GM18870 (cell line): ENCODE measurements around the gene MTUS2.
"Not testable (repeated sequence)": the region's sequence is repeated elsewhere in the genome, so short reads cannot be mapped to it uniquely, and the experiment has no call there.

Source experiments
- ATAC-seq: cut with Tn5 transposase; IDR thresholded peaks from one replicate; pipeline ENCODE4 v1.9.1; 2021; ENCODE audit warnings: moderate library complexity; ENCODE audit not compliant: unreplicated experiment

The MTUS2 gene

GRCh38 chr13:29382021-29382420 is 561.9 kb downstream of the MTUS2 start:
- no peak for ATAC-seq

GRCh38 chr13:29383476-29383875 is 563.3 kb downstream of the MTUS2 start:
- no peak for ATAC-seq

- no peak for ATAC-seq
These were observed 564.3 kb downstream of the MTUS2 start for GRCh38 chr13:29384466-29384865.

- ATAC-seq = no peak
These were observed 564.7 kb downstream of the MTUS2 start for GRCh38 chr13:29384871-29385270.

- ATAC-seq = no peak
These were observed 566.1 kb downstream of the MTUS2 start for GRCh38 chr13:29386246-29386645.

- ATAC-seq = not testable (repeated sequence)
These were observed 570.5 kb downstream of the MTUS2 start for GRCh38 chr13:29390598-29390997.

GRCh38 chr13:29396446-29396845 is 576.3 kb downstream of the MTUS2 start:
- no peak for ATAC-seq

- ATAC-seq = no peak
These were observed 577.1 kb downstream of the MTUS2 start for GRCh38 chr13:29397265-29397664.

GRCh38 chr13:29402166-29402636 is 582.1 kb downstream of the MTUS2 start:
- no peak for ATAC-seq

- no peak for ATAC-seq
These were observed 585.3 kb downstream of the MTUS2 start for GRCh38 chr13:29405401-29405800.

- no peak for ATAC-seq
These were observed 591.3 kb downstream of the MTUS2 start for GRCh38 chr13:29411481-29411880.

GRCh38 chr13:29418026-29418425 is 597.9 kb downstream of the MTUS2 start:
- no peak for ATAC-seq

GRCh38 chr13:29421118-29421517 is 601.0 kb downstream of the MTUS2 start:
- ATAC-seq = no peak

- no peak for ATAC-seq
These were observed 601.9 kb downstream of the MTUS2 start for GRCh38 chr13:29422015-29422414.

- ATAC-seq = no peak
These were observed 602.9 kb downstream of the MTUS2 start for GRCh38 chr13:29423050-29423449.

GRCh38 chr13:29427937-29428309 is 607.8 kb downstream of the MTUS2 start:
- ATAC-seq = no peak

GRCh38 chr13:29428310-29429181 is 608.4 kb downstream of the MTUS2 start:
- ATAC-seq = no peak

- ATAC-seq = no peak
These were observed 609.3 kb downstream of the MTUS2 start for GRCh38 chr13:29429286-29429900.

- ATAC-seq = no peak
These were observed 614.2 kb downstream of the MTUS2 start for GRCh38 chr13:29434217-29434945.

GRCh38 chr13:29435125-29435911 is 615.2 kb downstream of the MTUS2 start:
- no peak for ATAC-seq

GRCh38 chr13:29436291-29436690 is 616.2 kb downstream of the MTUS2 start:
- no peak for ATAC-seq
